HG03108 (cell line): Measurements from ENCODE around the gene ERN1.
"Not testable (repeated sequence)": the region's sequence is repeated elsewhere in the genome, so short reads cannot be mapped to it uniquely, and the experiment has no call there.

ENCODE experiments used
- ATAC-seq: cut with Tn5 transposase; IDR thresholded peaks from one replicate; pipeline ENCODE4 v1.9.1; 2021; ENCODE audit warnings: moderate library complexity; ENCODE audit not compliant: unreplicated experiment

Gene ERN1

DNA sequence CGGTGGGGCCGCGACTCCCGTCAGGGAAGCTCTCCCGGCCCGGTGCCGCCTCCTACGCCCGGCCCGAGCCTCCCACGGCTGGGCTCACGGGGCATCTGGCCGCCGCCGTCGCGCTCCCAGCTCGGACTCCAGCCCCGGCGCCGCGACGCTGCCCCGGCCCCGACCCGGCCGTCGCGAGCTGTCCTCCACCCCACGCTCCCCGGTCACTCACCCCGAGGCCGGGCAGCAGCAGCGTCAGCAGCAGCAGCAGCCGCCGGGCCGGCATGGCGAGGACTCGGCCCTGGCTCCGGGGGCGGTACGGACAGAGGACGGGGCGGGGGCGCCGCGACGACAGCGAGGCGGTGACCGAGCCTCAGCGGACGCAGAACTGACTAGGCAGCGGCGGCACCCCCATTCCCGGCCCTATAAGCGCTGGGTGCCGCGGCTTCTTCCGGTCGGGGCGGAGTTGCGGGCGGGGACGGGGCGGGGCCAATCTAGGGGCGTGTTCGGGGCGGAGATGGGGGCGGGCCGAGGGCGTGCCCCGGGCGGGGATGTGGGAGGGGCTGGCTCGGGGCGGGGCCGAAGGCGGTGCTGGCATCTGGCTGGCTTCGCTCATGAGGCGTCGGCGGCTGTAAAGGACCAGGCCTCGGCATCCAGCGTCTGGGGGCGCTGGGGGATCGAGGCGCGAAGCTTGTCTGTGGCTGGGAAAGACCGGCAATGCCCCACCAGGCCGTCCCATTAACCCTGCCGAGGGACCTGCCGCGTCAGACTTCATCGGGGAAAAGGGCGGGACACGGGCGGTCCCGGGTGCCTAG is at the start of gene ERN1:
TSS of gene ERN1 (minus strand) at position 380 of the 794 bp plus-strand sequence. CDS start at position 265, 115 bp downstream.
- peak; percentile 67 for ATAC-seq

DNA sequence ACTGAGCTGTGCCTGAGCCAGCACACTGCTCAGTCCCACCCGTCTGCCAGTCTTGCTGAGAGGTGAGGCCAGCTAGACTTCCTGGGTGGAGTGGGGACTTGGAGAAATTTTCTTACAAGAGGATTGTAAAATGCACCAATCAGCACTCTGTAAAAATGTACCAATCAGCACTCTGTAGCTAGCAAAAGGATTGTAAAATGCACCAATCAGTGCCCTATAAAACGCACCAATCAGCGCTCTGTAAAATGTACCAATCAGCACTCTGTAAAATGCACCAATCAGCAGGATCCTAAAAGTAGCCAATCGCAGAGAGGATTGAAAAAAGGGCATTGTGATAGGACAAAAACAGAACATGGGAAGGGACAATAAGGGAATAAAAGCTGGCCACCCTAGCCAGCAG is 49.1 kb upstream of the ERN1 start:
- not testable (repeated sequence) for ATAC-seq

DNA sequence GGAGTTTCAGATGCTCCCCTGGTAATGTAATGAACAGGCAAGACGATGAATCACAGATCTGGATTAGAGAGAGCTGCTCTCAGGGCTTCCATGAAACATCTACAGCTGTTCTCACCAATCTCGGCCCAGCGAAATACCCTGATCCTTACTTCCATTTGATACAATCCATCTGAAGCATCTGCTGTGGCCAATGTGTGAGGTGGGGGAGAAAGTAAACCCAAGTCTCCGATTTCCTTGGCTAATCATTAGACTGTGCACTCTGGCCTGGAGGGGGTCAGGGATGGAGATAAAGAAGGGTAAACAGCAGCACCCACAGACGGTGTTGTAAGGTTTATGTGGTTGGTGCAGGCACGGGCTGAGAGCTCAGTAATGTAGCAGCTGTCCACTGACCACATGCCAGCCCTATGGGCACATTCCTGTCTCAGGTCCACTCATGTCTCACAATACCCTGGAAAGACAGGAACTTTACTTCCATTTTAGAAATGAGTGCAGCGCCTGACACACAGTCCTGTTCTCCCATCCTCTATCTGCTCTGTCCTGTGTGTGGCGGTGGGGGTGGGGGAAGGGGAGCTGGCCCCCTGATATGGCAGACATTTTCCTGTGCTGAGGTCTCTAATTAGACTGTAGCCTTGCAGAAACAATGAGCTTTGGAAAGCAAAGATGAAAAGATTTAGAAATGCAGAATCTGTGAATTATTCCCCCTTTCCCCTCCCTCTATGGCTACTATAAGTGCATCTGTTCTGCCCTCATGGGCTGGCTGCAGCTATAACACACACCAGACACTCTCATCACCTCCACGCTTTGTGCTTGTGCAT is 48.3 kb upstream of the ERN1 start:
- no peak for ATAC-seq

DNA sequence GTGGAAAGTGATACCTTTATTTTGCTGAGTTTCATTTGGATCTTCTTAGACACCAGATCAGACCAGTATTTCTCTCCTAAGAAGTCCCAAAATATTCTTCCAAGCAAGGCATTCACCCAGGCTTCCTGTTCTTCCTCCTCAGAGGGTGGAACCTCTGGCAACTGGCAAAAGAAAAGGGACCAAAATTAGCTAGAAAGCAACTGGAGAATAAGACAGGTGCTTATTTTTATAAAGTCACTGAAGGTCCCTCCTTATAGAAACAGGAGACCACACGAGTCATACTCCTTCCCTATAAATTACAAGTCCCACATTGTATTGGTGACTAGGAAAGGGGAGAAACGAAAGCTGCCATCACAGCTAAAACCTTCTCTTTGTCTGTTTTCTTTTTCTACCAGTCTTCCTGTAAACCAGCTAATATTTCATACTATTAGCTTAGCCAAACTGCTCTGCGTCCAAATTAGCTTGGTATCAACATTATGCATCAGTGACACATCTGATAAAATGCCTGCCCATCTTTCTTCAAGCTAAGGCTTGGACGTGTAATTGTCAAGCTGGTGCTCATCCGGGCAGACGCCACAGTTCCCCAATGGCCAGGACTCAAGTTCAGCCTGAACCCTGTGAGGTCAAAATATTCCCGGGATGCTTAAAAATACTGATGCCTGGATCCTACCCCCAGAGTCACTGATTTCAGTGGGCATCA is 47.5 kb upstream of the ERN1 start:
- ATAC-seq: no peak

DNA sequence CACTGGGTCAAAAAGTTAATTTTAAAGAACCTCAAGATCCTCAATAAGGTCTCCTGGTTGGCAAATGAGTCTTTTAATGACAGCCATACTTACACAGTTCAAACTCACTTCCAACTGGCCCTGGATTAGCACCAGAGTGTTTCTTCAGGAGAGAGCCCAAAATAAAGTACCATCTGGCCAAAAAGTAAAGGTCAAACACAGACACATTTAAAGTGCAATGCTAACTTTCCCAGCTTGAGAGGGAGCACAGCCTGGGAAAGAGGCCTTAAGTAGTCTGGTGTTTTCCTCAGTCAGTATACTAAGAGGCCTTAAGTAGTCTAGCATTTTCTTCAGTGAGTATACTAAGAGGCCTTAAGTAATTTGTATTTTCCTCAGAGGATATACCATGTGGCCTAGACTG is 46.6 kb upstream of the ERN1 start:
- no peak for ATAC-seq

DNA sequence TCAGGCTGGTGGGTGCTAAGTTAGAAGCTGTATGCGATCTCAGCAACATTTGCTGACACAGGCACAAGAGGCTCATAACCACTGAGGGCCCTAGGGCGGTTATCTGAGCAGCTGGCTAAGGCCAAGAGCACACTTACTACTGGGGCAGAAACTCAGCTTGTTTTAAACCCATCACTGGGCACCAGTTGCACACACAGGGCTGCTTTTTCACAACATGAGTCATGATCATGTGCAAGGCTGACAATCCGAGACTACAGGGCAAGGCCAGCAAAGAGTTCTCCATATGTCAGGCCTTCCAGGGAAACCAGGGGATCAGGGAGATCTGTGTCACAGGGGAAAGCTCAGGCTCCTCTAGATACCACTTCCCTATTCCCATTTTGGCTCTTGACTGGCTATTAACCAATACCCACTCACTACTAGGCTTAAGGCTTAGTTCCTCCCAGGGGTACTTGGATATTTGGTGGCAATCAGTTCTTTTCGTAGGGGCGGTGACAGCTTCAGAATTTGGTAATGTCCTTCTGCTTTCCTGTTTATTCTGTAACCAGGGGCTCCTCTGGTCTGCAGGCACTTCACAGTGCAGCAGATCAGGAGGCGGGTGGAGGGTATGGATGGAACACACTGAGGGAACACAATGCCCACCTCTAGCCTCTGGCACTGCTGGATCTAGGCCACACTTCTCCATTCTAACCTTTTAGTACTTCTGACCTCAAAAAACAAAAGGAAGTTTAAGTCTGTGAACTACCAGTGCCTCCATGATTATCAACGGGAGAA is 44.9 kb upstream of the ERN1 start:
- ATAC-seq: no peak

DNA sequence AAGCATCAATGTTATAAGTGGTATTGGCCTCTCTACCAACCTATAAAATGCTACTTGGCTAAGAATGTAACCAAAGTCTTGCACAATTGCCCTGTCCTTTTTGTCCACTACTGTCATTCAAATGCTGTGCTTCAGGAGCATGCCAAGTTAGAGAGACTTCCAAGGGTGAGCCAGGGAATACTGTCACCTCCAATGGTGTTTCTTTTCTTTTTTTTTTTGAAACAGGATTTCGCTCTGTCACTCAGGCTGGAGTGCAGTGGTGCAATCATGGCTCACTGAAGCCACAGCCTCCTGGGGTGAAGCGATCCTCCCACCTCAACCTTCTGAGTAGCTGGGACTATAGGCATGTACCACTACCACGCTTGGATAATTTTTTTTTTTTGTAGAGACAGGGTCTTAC is 43.7 kb upstream of the ERN1 start:
- ATAC-seq: no peak

DNA sequence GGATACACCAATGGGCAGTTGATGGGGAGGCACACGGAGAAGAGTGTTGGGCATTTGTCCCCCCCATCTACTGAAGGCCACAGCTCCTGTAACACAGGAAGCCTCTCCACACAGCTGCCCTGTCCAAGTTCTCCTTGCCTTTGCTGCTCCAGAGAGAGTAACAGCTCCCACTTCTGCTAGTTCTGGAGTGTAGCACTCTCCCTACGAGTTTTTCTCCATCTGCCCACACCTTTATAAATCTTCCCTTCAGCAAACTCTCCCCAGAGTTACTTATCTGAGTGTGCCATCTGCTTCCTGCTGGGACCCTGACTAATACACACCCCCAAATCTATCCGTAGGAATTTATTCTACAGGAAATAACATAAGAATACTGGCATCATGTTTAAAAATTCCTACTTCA is 42.6 kb upstream of the ERN1 start:
- no peak for ATAC-seq

DNA sequence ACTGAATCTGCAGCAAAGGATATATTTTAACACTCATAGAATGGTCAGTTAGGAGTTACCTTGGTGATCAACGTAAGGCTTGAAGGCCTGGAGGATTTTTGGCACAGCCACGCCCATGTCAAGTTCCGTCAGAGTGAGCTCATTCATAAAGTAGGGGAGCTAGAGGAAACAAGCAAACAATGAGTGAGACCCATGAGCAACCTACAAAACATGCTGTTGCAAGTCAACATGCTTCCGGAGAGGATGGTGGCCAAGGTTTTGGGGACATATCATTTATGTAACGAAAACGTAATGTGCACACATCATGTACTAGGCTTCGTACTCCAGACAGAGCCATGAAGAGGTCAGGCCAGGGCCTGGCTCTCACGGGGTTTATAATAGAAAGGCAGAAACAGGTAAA is 41.1 kb upstream of the ERN1 start:
- ATAC-seq: no peak

DNA sequence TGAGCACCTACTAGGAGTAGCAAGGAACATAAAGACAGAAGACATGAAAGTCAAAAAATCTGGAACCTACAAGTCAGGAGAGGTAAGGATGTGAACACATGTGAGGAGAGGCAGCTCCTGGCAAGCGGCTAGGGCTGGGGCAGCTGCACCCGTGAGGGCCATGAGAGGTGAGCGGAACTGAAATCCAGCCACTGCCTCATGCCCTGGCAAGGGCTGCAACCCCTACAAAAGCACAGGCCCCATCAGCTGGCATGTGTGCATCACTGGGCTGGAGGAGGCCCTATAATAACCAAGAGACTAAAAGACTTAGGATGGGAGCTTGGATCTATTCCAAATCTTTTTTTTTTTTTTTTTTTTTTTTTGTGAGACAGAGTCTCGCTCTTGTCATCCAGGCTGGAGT is 40.3 kb upstream of the ERN1 start:
- ATAC-seq: no peak

DNA sequence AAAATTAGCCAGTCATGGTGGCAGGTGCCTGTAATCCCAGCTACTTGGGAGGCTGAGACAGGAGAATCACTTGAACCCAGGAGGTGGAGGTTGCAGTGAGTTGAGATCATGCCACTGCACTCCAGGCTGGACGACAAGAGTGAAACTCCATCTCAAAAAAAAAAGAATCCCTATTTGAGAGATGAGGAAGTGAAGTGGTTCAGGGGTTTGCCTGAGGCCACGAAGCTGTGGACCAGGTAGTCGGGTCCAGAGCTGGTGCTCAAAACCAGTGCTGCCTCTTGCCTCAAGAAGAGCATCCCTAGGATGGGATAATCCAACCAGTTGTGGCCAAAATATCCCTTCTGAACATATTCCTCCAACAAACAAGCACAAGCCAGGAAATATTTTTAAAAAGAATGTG is 37.7 kb upstream of the ERN1 start:
- not testable (repeated sequence) for ATAC-seq

DNA sequence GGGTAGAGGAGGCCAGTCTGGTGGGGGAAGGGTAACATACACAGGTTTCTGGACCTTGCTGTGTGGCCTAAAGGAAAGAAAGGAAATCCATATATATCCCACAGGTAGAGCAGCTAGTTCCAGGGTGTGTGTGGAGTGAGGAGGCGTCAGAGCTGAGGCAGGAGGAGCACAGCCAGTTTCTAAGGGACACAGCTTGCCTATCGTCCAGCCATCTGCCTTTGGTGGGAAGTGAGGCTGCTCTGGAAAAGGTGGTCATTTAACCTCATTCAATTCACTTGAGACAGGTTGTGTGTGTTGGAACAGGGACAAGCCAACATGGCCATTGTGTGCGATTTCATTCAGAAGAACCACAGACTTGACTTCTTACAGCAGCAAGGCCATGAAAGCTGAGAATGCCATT is 36.9 kb upstream of the ERN1 start:
- no peak for ATAC-seq

DNA sequence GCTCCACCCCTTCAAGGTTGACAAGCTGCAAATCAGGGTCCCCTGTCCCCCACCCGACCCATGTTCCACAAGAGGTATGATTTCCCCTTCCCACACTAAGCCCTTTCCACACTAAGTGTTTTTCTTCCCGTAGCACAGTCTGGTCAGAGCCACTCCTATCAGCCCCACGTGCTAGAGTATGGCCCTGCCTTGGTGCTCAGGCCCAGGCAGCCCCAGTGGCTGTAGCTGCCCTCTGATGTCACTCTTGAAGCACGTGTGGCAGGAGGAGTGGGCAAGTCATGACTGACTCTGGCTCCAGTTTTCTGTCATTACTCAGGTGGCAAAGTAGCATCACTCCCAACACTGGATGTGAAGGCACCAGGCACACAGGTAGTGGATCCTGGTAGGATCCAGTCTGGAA is 35.4 kb upstream of the ERN1 start:
- ATAC-seq: no peak

DNA sequence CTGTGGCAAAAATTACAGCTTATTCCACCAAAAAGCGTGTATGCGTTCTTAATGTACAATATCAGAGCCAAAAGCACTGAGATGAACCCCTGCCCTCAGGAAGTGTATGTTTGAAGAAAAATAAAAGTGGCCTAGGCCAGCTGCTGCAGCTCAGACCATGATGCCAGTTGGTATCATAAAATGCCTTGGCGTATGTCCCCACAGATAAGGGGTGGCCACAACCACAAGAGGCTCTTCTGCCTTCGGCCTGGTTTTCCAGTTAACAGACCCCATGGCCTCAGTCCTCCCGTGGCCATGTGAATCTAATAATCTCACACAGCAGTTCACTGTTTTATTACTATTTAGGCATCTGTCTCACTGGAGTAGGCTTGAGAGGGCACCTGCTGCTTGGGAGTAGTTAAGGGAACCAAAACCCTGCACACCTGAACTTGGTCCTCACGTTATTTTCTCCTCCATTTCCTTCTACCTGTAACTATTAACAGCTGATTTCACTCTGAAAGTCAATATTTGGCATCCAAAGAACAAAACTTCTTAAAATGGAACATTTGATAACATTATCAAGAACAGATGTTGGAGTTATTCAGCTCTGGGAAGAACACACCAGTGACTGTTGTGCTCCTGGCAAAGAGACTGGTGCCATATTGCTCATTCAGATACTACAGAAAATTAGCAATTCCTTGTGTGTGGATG is 34.8 kb upstream of the ERN1 start:
- no peak for ATAC-seq

DNA sequence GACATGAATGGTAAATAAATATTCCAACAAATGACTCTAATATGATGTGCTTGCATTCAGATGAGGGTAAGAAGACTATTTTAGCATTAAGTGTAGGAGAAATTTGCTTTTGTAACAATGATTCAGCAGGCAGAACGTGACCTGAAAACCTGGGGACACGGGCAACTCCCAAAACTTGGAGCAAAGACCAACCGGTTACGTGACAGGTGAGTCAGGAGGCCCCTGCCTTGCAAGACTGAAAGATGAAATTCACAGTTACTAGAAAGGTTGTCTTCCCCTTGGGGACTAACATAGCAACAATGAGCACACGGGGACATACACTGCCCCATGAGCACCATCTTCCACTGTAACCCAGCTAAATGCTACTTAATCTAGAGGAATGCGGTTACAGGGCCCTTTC is 33.5 kb upstream of the ERN1 start:
- no peak for ATAC-seq

DNA sequence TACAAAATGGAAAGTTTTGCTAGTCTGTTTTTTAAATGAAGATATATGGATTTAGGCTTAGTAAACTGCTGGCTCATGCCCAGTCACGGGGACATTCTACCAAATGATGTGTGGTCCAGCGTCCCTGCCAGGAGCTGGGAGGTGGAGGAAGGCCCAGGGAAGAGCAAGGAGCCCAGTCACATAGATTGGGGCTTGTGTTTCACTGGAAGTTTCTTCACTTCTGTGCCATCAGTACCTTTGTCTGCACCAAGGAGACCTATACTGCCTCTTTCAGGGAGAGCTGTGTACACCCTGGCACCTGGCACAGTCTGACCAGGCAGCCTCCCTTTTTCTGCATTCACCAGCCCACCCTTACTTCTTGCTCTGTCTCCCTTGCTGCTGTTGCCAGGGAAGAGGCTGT is 32.6 kb upstream of the ERN1 start:
- no peak for ATAC-seq

DNA sequence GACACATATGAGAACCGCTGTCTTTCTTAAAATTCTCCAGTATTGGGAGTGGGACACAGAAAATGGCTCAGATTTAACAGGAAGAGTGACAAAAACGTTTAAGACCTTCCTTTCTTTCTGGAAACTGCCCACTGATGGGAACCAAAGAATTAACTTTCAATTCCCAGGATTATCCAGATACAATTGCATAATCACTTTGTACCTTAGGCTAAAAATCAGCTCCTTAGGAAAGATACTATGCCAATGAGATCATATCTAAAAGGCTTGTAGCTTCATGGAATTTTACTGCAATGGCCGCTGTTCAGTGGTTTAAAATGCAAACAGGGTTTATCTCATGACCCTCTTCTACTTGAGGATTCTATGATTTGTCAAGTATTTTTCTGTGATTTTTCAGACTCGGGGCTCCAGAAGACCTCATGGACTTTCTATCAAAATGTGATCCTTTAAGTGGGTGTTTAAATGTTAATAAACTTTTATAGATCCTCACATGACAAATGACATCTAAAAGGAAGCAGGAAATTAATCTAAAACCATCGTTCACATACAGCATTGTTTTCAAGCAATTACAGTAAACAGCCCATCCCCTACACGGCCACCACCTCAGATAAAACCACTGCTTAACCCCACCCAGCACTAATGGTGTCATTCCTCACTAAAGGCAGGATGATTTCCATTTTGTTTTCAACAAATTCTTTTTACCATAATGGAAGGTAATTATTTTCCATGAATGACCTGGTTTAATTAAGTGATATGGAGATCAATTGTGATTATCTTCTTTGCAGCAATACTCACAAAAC is 31.6 kb upstream of the ERN1 start:
- no peak for ATAC-seq

DNA sequence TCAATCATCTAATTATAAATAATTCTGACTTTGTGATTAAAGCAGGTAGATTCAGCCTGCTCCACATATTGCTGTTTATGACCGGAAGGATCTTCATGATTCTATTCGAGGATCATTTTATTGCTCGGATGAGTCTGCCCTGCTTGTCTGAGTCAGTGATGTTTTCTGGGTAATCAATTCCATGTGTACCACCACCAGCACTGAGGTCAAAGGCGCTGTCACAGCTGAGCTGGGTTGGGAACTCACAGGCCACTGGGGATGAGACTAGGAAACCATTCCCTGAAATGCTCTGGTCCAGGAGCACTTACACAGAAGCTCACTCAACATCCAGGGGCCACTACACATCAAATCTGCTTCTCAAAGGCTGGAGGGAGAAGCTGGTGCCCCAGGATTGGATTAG is 30.4 kb upstream of the ERN1 start:
- ATAC-seq: no peak

DNA sequence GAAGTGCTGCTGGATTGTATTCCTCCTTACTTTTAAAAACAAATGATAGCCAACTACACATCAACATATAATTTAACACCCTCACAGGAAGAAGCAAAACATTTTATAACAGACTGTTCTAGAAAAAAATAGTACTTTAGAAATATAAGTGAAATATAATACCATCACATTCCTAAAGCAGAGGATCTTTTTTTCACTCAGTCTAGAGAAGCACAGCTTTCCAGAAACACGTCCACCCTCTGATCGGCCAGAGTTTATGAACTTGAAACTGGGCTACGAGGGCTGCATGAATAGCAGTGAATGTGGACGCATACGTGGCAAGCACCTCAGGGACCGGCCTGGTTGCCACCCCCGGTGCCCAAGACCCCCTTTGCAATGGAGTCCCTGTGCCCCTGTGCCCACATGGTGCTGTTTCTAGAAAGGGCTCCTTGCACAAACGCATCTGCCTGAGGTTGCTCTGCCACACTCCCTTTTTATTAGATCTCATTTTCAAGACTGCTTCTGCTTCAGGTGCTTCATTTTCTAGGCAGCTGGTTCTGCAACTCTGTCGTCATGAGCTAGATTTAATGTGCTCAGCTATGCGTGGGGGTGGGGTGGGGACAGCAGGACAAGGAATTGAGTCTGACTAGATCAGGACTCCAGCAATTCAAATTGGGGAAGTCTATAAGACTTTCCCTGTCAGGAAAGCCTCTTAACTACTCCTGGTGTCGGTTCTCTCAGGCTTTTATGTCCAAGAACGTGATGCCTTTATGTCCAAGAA is 29.1 kb upstream of the ERN1 start:
- no peak for ATAC-seq
